ENCODE measurements around the gene LRFN2. TPM values are rescaled to one million over a fixed set of nuclear protein-coding genes. Genes with fewer than 3 reads are reported as not detected.

LRFN2 gene
- total RNA-seq, 1 donor from 2014 or later = not detected

DNA sequence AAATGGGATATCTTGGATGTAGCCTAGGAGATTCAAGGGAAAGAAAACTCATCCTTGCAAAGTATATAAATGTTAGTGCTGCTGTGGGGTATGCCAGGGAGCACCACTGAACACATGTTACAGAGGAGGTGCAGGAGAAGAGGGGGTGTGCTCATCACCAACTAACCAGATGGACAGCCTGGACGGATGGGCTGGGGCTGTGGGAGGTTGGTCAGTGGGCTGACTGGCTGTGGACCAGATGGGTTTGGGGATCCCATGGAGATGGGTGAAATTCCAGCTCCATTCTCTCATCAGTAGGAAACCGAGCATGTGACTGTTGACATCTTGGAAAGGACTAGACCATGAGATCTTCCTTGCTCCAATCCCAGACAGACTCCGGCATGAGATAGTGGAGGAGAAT is 201.0 kb downstream of the LRFN2 start:
- intact Hi-C loops (cut with micrococcal nuclease) = no loop called here
- no peaks in the 10 kb centered on the region for H3K36me3 ChIP-seq
- no peak overlapping the region for H3K27ac ChIP-seq (replicated peaks)
- TF ChIP-seq, protein P1, sequence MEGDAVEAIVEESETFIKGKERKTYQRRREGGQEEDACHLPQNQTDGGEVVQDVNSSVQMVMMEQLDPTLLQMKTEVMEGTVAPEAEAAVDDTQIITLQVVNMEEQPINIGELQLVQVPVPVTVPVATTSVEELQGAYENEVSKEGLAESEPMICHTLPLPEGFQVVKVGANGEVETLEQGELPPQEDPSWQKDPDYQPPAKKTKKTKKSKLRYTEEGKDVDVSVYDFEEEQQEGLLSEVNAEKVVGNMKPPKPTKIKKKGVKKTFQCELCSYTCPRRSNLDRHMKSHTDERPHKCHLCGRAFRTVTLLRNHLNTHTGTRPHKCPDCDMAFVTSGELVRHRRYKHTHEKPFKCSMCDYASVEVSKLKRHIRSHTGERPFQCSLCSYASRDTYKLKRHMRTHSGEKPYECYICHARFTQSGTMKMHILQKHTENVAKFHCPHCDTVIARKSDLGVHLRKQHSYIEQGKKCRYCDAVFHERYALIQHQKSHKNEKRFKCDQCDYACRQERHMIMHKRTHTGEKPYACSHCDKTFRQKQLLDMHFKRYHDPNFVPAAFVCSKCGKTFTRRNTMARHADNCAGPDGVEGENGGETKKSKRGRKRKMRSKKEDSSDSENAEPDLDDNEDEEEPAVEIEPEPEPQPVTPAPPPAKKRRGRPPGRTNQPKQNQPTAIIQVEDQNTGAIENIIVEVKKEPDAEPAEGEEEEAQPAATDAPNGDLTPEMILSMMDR (IDR thresholded peaks at IDR 0.05; ENCODE audit: borderline replicate concordance) = no peak
- no peak overlapping the region for H3K4me3 ChIP-seq
- DNase-seq = no peak
- H3K9me3 ChIP-seq (replicated peaks) = no peaks in the 10 kb centered on the region
- no peaks in the 10 kb centered on the region for H3K4me1 ChIP-seq
- H3K27me3 ChIP-seq (ENCODE audit: low read depth) = peaks cover 75% of the 10 kb centered on the region

- Histone ChIP-seq H3K27me3 (ENCODE audit: low read depth) (peaks cover 53% of the 10 kb centered on the region), H3K36me3 (no peaks in the 10 kb centered on the region), H3K27ac (replicated peaks) (no peak overlapping the region), H3K4me1 (no peaks in the 10 kb centered on the region), H3K4me3 (no peak overlapping the region), H3K9me3 (replicated peaks) (no peaks in the 10 kb centered on the region)
- no peak for DNase-seq
- intact Hi-C loops (cut with micrococcal nuclease) = no loop called here
- TF ChIP-seq, protein P1 (IDR thresholded peaks at IDR 0.05; ENCODE audit: borderline replicate concordance) = no peak
Observed at GRCh38 chr6:40383348-40384115, 203.6 kb downstream of the LRFN2 start.

- Histone ChIP-seq H3K9me3 (replicated peaks) (no peaks in the 10 kb centered on the region), H3K27me3 (ENCODE audit: low read depth) (peaks cover 24% of the 10 kb centered on the region), H3K27ac (replicated peaks) (no peak overlapping the region), H3K4me1 (no peaks in the 10 kb centered on the region), H3K4me3 (no peak overlapping the region), H3K36me3 (no peaks in the 10 kb centered on the region)
- TF ChIP-seq, protein P1 (IDR thresholded peaks at IDR 0.05; ENCODE audit: borderline replicate concordance) = no peak
- DNase-seq = no peak
- intact Hi-C loops (cut with micrococcal nuclease) = no loop called here
Observed at GRCh38 chr6:40380271-40380670, 206.9 kb downstream of the LRFN2 start.

GRCh38 chr6:40379811-40380210 is 207.4 kb downstream of the LRFN2 start:
- intact Hi-C loops (cut with micrococcal nuclease) = no loop called here
- Histone ChIP-seq H3K36me3 (no peaks in the 10 kb centered on the region), H3K4me3 (no peak overlapping the region), H3K4me1 (no peaks in the 10 kb centered on the region), H3K27me3 (ENCODE audit: low read depth) (peaks cover 20% of the 10 kb centered on the region), H3K27ac (replicated peaks) (no peak overlapping the region), H3K9me3 (replicated peaks) (no peaks in the 10 kb centered on the region)
- no peak for DNase-seq
- TF ChIP-seq, protein P1 (IDR thresholded peaks at IDR 0.05; ENCODE audit: borderline replicate concordance) = no peak

GRCh38 chr6:40378725-40379074 is 208.5 kb downstream of the LRFN2 start:
- Histone ChIP-seq H3K27me3 (ENCODE audit: low read depth) (peaks cover 20% of the 10 kb centered on the region), H3K9me3 (replicated peaks) (no peaks in the 10 kb centered on the region), H3K36me3 (no peaks in the 10 kb centered on the region), H3K27ac (replicated peaks) (no peak overlapping the region), H3K4me3 (no peak overlapping the region), H3K4me1 (no peaks in the 10 kb centered on the region)
- intact Hi-C loops (cut with micrococcal nuclease) = no loop called here
- TF ChIP-seq, protein P1 (IDR thresholded peaks at IDR 0.05; ENCODE audit: borderline replicate concordance) = no peak
- DNase-seq = no peak

Data from left ventricle myocardium inferior (tissue), 1 donor.